Measurements from ENCODE around the gene ARMC10.
"Not testable (repeated sequence)": the region's sequence is repeated elsewhere in the genome, so short reads cannot be mapped to it uniquely, and the experiment has no call there.

The ARMC10 gene

DNA sequence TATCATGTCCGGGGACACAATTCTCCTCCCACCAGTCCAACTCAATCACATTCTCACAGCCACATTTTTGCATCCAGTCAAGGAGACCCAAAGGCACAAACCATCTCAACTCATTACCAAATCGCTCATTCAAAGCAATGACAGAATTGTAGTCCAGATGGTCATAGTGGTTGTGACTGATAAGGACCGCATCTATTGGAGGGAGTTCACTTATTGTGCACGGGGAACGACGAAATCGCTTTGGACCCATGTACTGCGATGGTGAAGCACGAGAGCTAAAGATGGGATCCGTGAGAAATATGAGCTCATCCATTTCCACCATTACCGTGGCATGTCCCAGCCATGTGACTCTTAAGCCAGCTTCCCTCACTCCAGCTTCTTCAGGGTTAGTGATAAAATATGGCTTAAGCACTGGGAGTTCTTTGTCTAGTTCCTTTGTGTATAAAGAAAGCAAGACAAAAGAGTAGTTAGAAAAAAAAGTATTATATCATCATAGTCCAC lies 44.9 kb downstream of the ARMC10 start:
- DNase-seq = no peak
- intact Hi-C loops (cut with DNase I) = no loop called here

DNA sequence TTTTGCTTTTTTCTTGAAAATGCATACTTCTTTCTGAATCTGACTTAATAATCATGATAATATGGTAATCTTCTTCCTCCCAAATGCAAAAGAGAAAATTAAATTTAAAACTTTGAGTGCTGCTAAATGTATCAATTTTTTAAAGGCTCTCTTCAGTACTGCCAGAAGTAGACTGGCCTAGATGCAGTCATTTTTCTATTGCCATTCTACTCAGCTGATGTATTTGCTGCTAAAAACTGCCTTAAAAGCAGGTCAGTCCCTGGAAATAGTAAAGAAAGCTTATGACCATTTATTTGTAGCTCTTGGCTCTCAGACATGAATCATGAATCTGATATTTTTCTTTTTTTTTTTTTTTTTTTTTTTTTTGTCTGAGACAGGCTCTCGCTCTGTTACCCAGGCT lies 45.4 kb downstream of the ARMC10 start:
- intact Hi-C loops (cut with DNase I) = no loop called here
- DNase-seq = no peak

DNA sequence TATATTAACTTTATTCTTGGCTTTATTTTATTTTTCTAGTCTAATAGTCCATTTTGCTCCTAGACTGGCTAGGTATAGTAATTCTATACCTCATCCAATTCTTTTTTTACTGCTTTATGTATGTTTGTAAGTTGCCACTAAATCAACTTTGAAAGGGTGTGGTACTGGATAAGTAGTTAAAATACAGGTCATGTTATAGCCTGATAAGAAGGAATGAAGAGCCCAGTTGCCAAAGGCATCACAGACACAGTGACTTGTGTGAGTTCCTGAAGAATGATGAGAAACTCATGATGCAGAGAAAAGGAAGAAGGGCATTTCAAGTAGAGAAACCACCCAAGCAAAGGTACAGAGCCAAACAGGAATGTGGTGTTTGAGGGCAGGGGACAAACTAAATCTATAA lies 46.7 kb downstream of the ARMC10 start:
- intact Hi-C loops (cut with DNase I) = no loop called here
- no peak for DNase-seq

DNA sequence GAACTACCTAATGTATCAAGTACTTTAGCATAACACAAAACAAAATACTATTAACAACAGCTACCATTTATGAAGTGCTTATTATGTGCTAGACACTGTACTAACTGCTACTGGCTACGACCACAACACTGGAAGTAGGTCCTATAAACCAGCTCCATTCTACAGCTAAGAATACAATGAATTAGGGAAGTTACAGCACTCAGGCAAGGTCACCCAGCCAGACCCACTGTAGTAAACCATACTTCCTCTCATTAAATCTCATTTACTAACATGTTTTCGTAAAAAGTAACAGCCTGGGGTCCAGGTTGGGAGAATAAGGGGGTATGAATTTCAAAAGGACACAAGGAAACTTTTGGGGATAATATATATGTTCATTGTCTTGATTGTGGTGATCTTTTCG lies 48.6 kb downstream of the ARMC10 start:
- no peak for DNase-seq
- intact Hi-C loops (cut with DNase I) = no loop called here

DNA sequence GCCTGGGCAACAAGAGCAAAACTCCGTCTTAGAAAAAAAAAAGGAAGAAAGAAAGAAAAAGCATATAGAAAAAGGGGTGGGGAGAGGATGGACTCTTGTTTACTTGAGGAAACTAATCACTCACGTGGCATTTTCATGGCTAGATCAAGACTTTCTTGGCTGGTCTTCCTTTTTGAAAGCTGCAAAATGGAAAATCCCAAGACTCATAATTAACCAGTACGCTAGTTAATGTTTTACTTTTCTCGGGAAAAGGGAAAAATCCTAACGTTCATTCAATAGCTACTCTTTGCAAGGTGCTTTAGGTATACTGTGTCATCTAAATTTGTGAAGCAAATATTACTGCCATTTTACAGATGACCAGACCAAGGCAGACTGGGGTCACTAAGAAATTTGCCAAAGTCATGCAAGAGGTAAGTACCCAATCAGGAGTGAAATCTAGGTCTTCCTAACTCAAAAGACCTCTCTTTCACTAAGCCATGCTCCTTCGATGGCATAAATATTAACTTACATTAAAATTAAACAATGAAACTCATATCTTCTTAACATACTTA lies 49.6 kb downstream of the ARMC10 start:
- intact Hi-C loops (cut with DNase I) = no loop called here
- no peak for DNase-seq

DNA sequence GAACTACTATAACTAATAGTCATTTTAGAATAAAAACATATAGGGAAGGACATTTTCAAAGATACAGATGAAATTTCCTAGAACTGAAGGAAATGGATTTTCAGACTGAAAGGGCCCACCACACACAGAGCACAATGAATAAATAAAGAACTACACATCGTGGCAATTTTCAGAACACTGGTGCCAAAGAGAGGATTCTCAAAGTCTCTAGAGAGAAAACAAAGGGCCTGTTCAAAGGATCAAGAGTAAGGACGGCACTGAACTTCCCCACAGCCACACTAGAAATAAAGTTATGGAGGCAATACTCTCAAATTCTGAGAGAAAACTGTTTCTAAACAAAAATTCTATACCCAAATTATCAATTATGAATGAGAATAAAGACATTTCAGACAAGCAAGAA lies 52.1 kb downstream of the ARMC10 start:
- intact Hi-C loops (cut with DNase I) = no loop called here
- no peak for DNase-seq

DNA sequence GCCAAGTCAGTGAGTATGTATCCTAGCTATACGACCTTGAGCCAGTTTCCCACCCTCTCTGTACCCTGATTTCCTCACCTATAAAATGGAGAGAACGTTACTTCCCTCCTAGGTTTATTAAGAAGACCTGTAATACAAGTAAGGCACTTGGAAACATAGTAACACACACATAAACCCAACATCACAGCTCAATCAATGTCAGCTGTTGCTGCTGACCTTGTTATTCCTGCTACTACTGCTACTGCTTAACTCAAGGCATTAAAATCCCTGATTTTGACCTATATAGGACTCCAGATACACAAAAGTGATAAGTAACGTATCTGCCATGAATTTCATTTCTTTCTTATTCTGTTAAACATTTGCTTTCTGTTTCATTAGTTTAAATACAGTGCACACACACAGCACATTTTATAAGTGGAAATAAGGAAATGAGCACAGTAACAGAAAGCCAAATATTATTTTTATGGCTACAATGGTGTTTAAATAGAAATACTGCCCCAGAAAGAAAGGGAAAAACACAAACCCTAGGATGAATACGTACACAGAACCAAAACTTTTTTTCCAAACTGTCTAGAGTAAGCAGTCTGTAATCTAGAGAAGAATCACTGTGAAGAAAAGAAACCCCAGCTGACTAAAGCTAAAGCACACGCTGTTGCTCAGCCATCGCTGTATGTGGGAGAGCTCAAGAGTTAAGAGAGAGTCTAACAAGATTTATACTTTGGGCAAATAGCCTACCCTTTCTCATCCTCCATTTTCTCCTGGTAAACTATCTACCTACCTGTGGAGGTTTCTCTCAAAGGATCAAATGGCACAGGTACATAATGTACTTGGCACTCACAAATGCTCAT lies 55.0 kb downstream of the ARMC10 start:
- intact Hi-C loops (cut with DNase I) = no loop called here

DNA sequence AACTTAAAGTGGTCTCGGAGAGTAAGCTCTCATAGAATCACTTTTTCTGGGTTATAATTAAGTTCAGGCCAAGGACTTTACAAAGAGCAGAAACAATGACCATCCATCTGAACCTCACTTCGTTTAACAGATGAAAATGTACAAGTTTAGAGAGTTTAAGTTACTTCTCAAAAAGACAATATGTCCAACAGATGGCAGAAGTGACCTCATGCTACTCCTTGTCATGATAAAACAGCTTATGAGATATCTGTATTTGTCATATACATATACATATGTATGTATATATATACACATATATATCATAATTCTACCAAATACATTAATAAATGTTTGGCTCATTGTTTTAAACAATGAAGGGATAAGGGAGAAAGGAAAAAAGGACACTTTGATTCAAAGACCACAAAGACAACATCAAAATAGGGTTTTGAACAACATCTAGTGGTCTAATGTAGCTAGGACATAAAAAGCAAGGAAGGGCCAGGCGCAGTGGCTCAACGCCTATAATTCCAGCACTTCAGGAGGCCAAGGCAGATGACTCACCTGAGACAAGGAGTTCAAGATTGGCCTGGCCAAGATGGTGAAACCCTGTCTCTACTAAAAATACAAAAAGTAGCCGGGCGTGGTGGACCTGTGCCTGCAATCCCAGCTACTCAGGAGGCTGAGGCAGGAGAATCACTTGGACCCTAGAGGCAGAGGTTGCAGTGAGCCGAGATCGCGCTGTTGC lies 56.1 kb downstream of the ARMC10 start:
- DNase-seq = no peak

More for the DNA sequence above, 55.0 kb downstream of the ARMC10 start:
- DNase-seq = no peak

DNA sequence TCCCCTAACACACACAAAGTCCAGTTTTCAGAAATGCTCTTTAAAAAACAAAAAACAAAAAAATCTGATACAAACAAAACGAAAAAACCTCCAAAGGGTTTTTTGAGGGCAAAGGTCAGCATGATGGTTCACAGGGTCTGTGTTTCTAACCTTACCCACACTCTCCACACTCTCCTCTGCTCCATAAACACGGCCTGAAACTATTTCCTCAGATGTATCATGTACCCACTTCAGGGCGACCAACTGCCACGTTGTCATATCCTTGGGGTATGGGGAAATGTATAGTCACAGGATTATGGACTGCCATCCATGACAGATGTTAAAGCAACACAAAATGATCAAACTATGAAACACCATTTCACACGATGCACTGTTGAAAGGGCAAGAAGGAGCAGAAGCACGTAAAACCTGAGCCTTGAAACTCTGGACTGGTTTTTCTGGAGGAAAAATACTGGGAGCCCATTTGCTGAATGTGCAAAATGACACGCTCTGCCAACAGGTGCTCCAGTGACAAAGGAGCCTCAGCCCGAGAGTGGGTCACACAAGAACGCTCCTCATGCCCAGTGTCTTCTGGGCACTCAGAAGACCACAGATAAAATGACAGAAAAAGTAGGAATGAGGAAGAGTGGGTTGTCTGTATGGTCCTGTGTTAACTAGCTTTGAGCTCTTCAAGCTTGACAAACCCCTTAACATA lies 58.2 kb downstream of the ARMC10 start:
- intact Hi-C loops (cut with DNase I) = no loop called here
- DNase-seq = no peak

More for the DNA sequence above, 56.1 kb downstream of the ARMC10 start:
- intact Hi-C loops (cut with DNase I) = no loop called here

DNA sequence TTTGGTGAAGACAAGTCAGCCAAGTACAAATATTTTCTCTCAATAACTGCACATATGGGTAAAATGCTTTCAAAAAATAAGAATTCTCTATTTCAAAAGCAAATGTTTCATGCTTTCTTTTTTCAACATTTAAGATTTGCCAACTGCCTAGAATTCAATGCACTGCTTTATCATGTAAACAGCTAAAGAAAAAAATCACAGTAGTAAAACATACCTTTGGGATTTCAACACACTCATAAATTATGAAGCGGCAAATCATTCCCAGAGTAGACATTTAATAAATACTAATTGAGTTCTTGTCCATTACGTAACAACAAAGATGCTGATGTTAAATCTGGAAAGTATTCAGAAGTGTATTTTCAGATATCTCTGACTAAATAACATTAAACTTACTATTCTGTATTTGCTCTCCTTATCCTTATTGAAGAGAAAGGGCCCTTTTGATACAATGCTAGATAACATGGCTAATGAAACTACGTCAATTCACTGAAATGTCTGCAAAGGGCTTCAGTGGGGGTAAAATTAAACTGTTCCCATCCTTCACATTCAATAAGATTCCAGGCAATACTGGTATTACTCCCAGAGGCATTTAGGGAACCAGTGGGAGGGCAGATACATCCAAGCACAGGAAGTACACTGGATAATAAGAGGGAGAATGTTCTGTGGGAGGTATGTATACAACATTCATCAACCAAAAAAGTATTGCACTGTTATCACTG lies 60.1 kb downstream of the ARMC10 start:
- intact Hi-C loops (cut with DNase I) = no loop called here
- DNase-seq = no peak

DNA sequence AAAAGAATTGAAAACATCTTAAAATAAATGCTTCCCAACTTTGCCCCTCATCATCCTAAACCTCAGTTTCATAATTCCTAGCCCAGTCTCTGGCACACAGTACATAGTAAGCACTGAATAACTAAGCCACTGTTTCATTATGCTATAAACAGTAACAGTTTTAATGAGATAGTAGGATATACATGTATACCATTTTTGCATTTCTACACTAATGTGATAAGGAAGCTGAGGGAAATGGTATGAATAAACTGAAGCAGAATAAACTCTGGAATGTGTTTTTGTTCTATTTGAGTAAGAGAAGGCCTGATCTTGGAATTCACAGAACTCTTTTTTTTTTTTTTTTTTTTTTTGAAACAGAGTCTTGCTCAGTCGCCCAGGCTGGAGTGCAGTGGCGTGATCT lies 65.1 kb downstream of the ARMC10 start:
- intact Hi-C loops (cut with DNase I) = no loop called here
- no peak for DNase-seq

DNA sequence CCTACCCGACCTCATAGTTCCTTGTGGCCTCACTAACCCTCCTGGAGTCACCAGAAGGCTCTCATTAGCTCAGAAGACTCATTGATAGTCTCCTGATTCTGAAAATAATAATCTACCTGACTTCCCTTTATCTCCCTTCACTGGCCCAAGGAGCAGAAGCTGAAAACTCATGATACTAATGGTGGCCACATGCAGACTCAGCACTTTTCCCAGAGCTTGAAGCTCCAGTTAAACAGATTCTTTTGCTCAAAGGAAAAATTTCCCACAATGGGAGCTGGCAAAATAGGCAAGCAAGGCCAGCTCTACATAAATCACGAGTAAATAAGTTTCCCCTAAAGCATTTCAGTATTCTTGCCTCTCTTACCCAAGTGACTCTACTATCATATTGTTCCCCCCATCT lies 65.7 kb downstream of the ARMC10 start:
- intact Hi-C loops (cut with DNase I) = no loop called here
- DNase-seq = no peak

DNA sequence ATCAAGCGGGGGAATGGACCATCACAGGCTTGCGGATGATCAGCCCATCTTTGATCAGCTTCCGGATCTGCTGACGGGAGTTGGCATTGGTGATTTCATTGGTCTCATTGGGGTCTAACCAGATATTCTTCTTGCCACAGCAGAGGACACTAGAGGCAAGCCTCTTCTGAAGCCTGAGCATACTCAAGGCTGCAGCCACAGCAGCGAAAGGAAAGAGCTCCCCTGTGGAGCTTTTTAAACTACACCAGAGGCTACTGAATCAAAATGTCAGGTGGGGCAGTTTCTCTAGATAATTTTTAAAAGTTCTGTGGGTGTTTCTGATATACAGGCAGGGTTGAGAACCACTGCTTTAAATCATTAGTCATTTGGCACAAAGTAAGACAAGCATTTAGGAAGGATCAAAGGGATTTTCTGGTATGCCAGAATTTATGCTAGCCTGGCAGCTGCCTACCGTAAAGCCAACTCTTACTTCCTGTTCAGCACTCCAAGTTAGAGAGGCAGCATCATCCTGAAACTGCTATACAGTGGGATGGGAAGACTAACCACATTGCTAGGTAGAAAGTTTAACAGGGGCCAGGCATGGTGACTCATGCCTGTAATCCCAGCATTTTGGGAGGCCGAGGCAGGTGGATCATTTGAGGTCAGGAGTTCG lies 66.9 kb downstream of the ARMC10 start:
- DNase-seq = no peak
- intact Hi-C loops (cut with DNase I) = no loop called here

DNA sequence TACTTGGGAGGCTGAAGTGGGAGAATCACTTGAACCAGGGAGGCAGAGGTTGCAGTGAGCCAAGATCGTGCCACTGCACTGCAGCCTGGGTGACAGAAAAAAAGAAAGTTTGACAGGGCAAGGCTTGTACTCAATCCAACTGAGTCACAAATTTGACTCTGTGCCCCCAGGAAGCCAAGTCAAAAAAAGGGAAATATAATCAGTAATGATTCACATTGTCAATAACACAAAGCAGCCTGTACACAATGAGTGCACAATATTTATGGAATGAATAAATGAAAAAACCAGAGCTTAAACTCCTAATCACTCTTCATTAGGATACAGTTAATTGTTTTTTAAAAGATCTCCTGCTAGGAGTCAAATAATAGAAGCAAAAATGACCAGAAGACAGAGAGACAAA lies 67.6 kb downstream of the ARMC10 start:
- DNase-seq = no peak
- intact Hi-C loops (cut with DNase I) = no loop called here

DNA sequence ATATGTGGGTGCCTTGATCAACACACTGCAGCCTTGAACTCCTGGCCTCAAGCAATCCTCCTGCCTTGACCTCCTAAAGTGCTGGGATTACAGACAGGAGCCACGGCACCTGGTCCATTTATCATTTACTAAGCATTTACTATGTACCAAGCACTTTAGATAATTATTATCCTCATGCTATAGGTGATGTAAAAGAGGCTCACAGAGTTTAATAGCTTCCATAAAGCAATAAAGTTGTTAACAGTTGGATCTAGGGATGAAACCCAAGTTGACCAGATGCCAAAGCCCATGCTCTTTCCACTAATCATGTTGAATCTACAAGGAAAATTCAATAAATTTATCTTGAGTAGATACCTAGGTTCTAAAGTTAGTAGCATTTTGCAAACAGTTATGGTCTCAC lies 68.9 kb downstream of the ARMC10 start:
- DNase-seq = no peak
- intact Hi-C loops (cut with DNase I) = no loop called here

DNA sequence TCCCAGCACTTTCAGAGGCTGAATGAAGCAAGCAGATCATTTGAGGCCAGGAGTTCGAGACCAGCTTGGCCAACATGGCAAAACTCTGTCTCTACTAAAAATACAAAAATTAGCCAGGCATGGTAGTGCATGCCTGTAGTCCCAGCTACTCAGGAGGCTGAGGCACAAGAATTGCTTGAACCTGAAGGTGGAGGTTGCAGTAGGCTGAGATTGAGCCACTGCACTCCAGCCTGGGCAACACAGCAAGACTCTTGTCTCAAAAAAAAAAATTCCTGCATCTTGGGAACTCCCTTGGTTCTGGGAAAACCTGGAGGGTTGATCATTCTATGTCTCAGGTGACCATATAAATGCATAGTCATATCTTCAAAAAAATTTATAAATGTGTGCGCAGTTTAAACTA lies 69.8 kb downstream of the ARMC10 start:
- DNase-seq = not testable (repeated sequence)
- intact Hi-C loops (cut with DNase I) = loop anchor here (5.0 kb wide), 1 partner anchor 67 kb away; the partner anchor contains the start of gene ARMC10

DNA sequence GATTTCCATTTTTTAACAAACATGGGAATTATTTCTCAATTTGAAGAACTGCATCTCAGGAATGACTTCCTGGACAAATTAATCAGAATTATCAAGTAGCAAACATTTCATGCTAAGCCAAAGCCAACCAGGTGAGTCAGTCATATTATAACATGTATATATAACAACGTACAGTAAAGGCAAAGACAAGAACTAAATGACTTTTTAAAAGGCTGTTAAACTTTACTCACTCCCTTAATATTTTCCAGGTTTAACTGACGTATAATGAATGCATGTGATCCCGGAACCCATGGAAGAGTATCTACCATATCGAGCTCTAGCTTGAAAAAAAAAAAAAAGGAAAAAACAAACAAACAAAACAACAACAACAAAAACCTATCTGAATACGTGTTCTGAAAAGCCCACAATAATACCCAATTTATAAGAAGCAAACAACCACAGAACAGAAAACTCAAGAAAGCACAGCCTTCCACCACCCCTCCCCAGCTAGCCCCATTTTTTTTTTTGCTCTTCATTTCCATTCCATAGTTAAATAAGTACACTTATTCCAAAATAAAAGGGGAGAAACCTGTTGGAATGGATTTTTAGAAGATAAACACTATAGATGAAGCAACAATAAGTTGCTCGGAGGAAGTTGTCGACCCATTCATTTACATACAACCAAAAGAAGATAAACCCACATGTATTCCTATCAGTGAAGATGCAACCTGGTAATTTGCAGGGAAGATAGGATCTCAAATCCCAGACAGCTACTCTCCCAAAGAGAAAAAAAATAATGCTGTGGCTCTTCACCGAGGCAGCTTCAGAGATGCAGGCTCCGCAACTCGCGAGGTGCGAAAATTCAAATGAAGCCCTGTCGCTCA lies 73.4 kb downstream of the ARMC10 start:
- intact Hi-C loops (cut with DNase I) = loop anchor here (5.0 kb wide), 1 partner anchor 71 kb away; the partner anchor contains the start of gene ARMC10

More for the DNA sequence above, 73.4 kb downstream of the ARMC10 start:
- DNase-seq = no peak

Measured in posterior cingulate gyrus (tissue), 11 donors.